Ishikawa (cell line): Measurements from ENCODE around the gene PCDHB12.

Experiments used
- CREB1 ChIP-seq: IDR thresholded peaks from 2 replicates; pipeline ENCODE4 v1.6.1; 2012; ENCODE audit warnings: low read depth
- EGR1 ChIP-seq: IDR thresholded peaks from 2 replicates; pipeline ENCODE4 v1.6.1; 2012
- EP300 ChIP-seq: IDR thresholded peaks from 2 replicates; pipeline ENCODE4 v1.6.1; 2012; ENCODE audit warnings: borderline replicate concordance
- NFIC ChIP-seq: IDR thresholded peaks from 2 replicates; pipeline ENCODE4 v1.6.1; 2012
- TAF1 ChIP-seq: IDR thresholded peaks from 2 replicates; pipeline ENCODE4 v1.6.1; 2012; ENCODE audit warnings: low read depth, mild to moderate bottlenecking
- TCF12 ChIP-seq: IDR thresholded peaks from 2 replicates; pipeline ENCODE4 v1.6.1; 2012; ENCODE audit warnings: low read depth
- TF ChIP-seq, protein P1 (sequence below): IDR thresholded peaks from 2 replicates; pipeline ENCODE4 v1.6.1; 2012
- TF ChIP-seq, protein P2 (sequence below): IDR thresholded peaks from 2 replicates; pipeline ENCODE4 v1.6.1; 2012; ENCODE audit warnings: low read depth, mild to moderate bottlenecking

DNA sequence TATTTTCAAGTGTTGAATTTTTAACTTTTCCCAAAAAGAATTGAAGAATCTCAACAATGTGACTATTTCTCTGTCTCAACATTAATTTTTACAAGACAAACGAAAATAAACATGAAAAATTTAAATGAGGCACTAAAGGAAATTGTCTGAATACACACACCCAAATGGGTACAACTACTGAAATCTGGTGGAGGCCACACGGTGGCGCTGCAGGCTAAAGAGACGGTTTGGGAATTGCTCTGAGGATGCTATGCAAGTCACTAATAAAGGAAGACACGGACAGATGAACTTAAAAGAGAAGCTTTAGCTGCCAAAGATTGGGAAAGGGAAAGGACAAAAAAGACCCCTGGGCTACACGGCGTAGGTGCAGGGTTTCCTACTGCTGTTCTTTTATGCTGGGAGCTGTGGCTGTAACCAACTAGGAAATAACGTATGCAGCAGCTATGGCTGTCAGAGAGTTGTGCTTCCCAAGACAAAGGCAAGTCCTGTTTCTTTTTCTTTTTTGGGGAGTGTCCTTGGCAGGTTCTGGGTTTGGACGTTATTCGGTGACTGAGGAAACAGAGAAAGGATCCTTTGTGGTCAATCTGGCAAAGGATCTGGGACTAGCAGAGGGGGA lies 16.3 kb upstream of the PCDHB12 start, which contains the start of gene PCDHB10:
- TF ChIP-seq, protein P1, sequence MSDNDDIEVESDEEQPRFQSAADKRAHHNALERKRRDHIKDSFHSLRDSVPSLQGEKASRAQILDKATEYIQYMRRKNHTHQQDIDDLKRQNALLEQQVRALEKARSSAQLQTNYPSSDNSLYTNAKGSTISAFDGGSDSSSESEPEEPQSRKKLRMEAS: no peak
- no peak for TF ChIP-seq TAF1
- TF ChIP-seq, protein P2, sequence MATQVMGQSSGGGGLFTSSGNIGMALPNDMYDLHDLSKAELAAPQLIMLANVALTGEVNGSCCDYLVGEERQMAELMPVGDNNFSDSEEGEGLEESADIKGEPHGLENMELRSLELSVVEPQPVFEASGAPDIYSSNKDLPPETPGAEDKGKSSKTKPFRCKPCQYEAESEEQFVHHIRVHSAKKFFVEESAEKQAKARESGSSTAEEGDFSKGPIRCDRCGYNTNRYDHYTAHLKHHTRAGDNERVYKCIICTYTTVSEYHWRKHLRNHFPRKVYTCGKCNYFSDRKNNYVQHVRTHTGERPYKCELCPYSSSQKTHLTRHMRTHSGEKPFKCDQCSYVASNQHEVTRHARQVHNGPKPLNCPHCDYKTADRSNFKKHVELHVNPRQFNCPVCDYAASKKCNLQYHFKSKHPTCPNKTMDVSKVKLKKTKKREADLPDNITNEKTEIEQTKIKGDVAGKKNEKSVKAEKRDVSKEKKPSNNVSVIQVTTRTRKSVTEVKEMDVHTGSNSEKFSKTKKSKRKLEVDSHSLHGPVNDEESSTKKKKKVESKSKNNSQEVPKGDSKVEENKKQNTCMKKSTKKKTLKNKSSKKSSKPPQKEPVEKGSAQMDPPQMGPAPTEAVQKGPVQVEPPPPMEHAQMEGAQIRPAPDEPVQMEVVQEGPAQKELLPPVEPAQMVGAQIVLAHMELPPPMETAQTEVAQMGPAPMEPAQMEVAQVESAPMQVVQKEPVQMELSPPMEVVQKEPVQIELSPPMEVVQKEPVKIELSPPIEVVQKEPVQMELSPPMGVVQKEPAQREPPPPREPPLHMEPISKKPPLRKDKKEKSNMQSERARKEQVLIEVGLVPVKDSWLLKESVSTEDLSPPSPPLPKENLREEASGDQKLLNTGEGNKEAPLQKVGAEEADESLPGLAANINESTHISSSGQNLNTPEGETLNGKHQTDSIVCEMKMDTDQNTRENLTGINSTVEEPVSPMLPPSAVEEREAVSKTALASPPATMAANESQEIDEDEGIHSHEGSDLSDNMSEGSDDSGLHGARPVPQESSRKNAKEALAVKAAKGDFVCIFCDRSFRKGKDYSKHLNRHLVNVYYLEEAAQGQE: no peak
- TF ChIP-seq TCF12: no peak
- TF ChIP-seq EGR1: no peak
- TF ChIP-seq CREB1: no peak
- TF ChIP-seq NFIC: no peak
- TF ChIP-seq EP300: no peak
